Ovary (tissue), 3 donors: ENCODE data around the gene WASHC4.

ENCODE experiments used
- EP300 ChIP-seq: sonication (generic); formaldehyde crosslinking; IDR thresholded peaks from one replicate; pipeline ENCODE4 v1.6.1; 2017; ENCODE audit warnings: antibody characterized with exemption
- POLR2A ChIP-seq: fragments of 450-650 bp; IDR thresholded peaks from one replicate; pipeline ENCODE4 v1.6.1; 2017; ENCODE audit warnings: antibody characterized with exemption, mild to moderate bottlenecking, moderate library complexity
- TF ChIP-seq, protein P1 (sequence below), 3 donors: fragments of 450-650 bp in 2 of 3; fragments of 200-600 bp in 1 of 3; IDR thresholded peaks; one replicate each; pipeline versions ENCODE4 v1.5.1 to v1.8.0; 2016 to 2022; ENCODE audit warnings: antibody characterized with exemption in 3 of 3, mild to moderate bottlenecking in 1 of 3
- donor health status: DM: no; HTN: no; CAD: no.

DNA sequence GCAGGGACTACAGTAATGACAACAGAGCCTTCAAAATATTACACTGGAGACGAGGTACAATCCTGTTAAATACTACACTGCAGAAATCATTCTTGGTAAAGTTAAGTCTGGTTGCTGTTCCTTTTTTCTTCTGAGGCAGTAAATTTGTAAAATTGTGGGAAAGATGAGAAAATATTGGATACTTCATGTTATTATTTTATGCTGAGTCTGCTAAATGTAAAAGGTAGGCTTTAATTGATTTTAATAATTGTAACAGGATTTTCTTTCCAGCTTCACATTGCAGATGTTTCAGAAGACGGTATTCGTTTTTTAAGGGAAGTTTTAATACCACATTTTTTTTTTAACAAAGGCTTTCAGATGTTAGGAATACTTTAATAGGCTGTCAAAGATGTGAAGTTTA, 62.6 kb downstream of the WASHC4 start:
- no peak for TF ChIP-seq EP300
- TF ChIP-seq, protein P1, sequence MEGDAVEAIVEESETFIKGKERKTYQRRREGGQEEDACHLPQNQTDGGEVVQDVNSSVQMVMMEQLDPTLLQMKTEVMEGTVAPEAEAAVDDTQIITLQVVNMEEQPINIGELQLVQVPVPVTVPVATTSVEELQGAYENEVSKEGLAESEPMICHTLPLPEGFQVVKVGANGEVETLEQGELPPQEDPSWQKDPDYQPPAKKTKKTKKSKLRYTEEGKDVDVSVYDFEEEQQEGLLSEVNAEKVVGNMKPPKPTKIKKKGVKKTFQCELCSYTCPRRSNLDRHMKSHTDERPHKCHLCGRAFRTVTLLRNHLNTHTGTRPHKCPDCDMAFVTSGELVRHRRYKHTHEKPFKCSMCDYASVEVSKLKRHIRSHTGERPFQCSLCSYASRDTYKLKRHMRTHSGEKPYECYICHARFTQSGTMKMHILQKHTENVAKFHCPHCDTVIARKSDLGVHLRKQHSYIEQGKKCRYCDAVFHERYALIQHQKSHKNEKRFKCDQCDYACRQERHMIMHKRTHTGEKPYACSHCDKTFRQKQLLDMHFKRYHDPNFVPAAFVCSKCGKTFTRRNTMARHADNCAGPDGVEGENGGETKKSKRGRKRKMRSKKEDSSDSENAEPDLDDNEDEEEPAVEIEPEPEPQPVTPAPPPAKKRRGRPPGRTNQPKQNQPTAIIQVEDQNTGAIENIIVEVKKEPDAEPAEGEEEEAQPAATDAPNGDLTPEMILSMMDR (IDR thresholded peaks at IDR 0.05) = no peak
- no peak for TF ChIP-seq POLR2A
